Right ventricle myocardium superior (tissue), 1 donor: Measurements from ENCODE around the gene MUC20. TPM values are rescaled to one million over a fixed set of nuclear protein-coding genes. Genes with fewer than 3 reads are reported as not detected.
"Not testable (repeated sequence)": the region's sequence is repeated elsewhere in the genome, so short reads cannot be mapped to it uniquely, and the experiment has no call there.

Experiments
- ATAC-seq: fragments of 200-7000 bp; cut with Tn5 transposase; one replicate; pipeline ENCODE4 v1.9.1; 2020; ENCODE audit warnings: mild to moderate bottlenecking; ENCODE audit not compliant: poor library complexity
- DNase-seq: peaks from one replicate; pipeline ENCODE4 v3.0.0-alpha.2; 2020
- intact Hi-C: fragments of 100-400 bp; cut with DNase I; formaldehyde crosslinking; loops from one replicate; pipeline ENCODE4 v1.11.2; 2022
- total RNA-seq: library from RNA; stranded (reverse); fragmentation: NEBNext Ultra II Directional; extraction: Animal tissue kit (Norgen Biotek cat#: 25700); gene quantifications from one replicate; pipeline ENCODE4 v1.2.1, GENCODE V29; 2021
- donor health status: DM: no; HTN: yes; CAD: no; lungs with severe emphysema.

MUC20 gene
- total RNA-seq, 1 donor from 2014 or later, result 5.4 TPM

- DNase-seq (no peak), ATAC-seq (peak; percentile 7)
- intact Hi-C loops, result no loop called here
These were observed 40.4 kb downstream of the MUC20 start for GRCh38 chr3:195761123-195761566.

GRCh38 chr3:195761567-195762248 is 40.9 kb downstream of the MUC20 start:
- intact Hi-C loops, result no loop called here
- DNase-seq, result no peak
- no peak for ATAC-seq

GRCh38 chr3:195762249-195762585 is 41.4 kb downstream of the MUC20 start:
- DNase-seq (no peak), ATAC-seq (no peak)
- intact Hi-C loops, result no loop called here

GRCh38 chr3:195762611-195763010 is 41.8 kb downstream of the MUC20 start:
- intact Hi-C loops, result no loop called here
- no peak for ATAC-seq
- DNase-seq, result no peak

GRCh38 chr3:195763076-195763830 is 42.5 kb downstream of the MUC20 start:
- DNase-seq (peak; percentile 8), ATAC-seq (no peak)
- intact Hi-C loops, result no loop called here

GRCh38 chr3:195763843-195764825 is 43.4 kb downstream of the MUC20 start:
- ATAC-seq (no peak), DNase-seq (peak; percentile 29)
- intact Hi-C loops, result no loop called here

DNA sequence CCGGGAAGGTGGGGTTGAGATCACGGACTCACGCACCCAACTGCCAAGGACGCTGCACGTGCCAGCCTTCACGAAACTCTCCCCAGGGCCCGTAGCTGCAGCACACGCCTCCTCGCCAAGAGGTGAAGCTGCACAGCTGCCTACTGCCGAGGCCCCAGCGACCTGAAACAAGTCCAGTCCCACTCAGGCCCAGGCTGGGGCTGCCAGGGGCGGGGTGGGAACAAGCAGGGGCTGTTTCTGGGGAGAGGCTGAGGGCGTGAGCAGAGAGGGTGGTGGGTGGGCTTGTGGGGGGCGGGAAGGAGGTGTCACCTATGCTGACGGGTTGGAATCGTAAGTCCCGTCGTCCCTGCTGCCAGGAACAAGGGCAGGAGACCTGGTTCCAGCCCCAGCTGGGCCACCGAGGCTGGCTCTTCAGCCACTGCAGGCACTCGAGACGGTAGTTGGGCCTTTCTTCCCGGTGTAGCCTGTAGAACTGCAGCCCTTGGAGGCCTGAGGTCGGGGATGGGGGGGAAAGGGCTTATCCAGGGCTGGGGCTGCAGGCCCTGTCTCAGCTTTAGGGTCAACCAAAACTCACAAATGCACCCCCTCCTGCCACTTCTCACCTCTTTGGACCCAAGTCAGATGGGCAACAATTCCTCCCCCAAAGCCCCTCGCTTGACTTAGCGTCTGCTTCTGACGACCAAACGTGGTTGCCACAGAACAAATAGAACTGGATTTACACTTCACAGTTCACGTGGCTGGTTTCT is 44.4 kb downstream of the MUC20 start:
- DNase-seq, result peak; percentile 27
- no peak for ATAC-seq
- intact Hi-C loops, result no loop called here

DNA sequence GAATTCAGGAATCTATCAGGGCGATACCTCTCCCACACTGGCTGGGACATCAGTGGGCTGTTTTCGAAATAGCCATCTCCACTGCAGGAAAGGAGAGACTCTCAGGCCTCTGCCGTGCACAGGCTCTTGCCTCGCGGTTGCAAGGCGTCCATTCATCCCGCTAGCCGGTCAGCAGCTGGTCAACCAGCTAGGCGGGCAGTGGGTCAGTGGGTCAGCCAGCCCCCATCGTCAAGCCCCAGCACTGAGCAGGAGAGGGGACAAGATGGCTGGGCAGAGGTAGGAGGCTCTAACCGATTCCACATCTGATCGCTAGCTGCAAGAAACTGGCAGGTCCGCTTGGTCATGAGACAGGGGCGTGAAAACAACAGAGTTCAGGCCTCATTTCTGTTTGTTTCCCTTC is 45.9 kb downstream of the MUC20 start:
- intact Hi-C loops, result no loop called here
- DNase-seq (no peak), ATAC-seq (no peak)

DNA sequence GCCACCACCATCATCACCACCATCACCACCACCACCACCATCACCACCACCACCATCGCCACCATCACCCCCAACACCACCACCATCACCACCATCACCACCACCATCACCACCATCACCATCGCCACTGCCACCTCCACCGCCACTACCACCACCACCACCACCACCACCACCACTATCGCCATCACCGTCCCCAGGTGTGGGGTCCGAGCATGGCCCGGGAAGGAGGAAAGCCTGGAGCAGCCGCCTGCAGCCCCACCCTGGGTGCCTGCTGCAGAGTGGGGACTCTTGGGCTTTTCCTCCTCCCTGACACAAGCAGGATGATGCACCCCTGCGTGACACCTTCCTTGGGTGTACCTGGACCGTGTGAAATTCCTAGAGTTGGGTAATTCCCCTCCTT is 47.0 kb downstream of the MUC20 start:
- no peak for ATAC-seq
- intact Hi-C loops, result no loop called here

DNA sequence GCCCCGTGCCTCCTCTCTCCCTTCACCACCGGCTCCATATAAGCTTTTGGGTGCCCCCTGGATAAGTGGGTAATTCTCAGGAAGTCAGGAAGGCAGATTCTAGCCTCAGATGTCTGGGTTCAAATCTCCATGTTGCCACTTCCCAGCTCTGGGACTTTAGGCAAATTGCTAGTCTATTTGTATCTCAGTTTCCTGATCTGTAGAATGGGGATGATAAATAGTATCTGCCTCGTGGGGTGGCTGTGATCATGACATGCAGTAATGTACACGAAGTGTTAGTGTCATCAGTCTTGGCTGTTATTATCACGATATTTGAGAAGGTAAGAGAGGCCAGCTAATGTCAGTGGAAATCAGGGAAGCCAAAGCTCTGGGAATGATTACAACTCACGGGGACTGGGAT is 47.6 kb downstream of the MUC20 start:
- intact Hi-C loops, result no loop called here
- DNase-seq (no peak), ATAC-seq (no peak)

More for the DNA sequence above, 47.0 kb downstream of the MUC20 start:
- no peak for DNase-seq

GRCh38 chr3:195768831-195769303 is 48.1 kb downstream of the MUC20 start:
- DNase-seq (no peak), ATAC-seq (no peak)
- intact Hi-C loops, result no loop called here

DNA sequence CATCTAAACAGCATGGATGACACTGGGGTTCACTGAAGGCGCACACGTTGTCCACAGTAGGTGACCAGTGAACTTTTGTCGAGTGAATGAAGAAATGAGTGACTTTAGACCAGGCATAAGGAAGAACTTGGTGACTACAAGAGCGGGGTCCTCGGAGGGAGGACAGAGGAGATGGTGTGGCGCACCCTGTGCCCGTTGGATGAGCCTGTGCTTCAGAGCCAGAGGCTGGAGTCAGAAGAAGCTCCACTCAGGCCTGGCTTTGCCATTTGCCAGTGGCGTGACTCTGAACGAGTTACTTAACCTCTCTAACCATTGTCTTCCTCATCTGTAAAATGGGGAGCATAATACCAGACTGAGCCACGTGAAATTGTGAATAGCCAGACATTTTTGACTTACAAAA is 48.8 kb downstream of the MUC20 start:
- DNase-seq, result no peak

GRCh38 chr3:195770081-195770840 is 49.5 kb downstream of the MUC20 start:
- intact Hi-C loops, result no loop called here
- DNase-seq (peak; percentile 13), ATAC-seq (no peak)

More for the DNA sequence above, 48.8 kb downstream of the MUC20 start:
- ATAC-seq, result no peak
- intact Hi-C loops, result no loop called here

DNA sequence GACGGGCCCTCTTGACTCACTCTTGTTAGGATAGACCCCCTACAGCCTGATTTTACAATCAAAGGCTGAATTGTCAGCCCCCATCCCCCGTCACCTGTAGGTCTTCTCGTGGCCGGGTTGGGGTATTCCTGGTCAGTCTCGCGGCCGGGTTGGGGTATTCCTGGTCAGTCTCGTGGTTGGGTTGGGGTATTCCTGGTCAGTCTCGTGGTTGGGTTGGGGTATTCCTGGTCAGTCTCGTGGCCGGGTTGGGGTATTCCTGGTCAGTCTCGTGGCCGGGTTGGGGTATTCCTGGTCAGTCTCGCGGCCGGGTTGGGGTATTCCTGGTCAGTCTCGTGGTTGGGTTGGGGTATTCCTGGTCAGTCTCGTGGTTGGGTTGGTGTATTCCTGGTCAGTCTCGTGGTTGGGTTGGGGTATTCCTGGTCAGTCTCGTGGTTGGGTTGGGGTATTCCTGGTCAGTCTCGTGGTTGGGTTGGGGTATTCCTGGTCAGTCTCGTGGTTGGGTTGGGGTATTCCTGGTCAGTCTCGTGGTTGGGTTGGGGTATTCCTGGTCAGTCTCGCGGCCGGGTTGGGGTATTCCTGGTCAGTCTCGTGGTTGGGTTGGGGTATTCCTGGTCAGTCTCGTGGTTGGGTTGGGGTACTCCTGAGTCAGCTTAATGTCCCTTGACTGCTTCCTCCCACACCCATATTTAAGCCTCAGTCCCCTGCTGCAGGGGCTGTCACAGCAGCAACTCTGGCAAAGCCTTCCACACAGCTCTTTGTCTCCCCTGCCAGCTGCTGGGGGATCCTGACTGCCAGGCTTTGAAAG is 50.3 kb downstream of the MUC20 start:
- not testable (repeated sequence) for ATAC-seq, DNase-seq

DNA sequence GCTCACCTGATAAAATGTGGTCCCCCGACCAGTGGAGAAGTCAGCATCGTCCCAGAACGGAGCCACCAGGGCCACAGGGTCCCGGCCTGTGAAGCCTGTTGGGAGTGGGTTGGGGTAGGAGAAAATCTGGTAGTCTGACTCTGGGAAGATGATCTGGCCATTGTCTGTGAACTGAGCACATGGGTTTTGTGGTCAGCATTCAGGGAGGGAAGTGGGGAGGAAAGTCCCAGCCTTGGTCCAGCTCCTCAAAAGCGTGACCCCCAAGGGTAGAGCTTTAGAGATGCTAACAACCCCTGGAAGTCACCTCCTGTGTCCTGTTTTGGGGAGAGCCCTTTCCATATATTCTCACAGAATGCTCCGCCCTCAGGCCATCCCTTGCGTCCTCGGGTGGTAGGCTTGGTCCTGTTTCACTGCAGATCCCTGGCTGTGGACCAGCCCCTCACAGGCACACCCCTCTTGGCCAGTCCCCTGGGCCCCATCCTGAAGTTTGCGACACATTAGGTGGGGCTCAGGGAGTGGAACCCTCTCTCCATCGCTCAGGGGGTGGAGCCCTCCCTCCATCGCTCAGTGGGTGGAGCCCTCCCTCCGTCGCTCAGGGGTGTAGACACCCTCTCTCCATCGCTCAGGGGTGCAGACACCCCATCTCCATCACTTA is 51.0 kb downstream of the MUC20 start:
- DNase-seq, result no peak

More for the DNA sequence above, 50.3 kb downstream of the MUC20 start:
- intact Hi-C loops, result not testable (repeated sequence)

DNA sequence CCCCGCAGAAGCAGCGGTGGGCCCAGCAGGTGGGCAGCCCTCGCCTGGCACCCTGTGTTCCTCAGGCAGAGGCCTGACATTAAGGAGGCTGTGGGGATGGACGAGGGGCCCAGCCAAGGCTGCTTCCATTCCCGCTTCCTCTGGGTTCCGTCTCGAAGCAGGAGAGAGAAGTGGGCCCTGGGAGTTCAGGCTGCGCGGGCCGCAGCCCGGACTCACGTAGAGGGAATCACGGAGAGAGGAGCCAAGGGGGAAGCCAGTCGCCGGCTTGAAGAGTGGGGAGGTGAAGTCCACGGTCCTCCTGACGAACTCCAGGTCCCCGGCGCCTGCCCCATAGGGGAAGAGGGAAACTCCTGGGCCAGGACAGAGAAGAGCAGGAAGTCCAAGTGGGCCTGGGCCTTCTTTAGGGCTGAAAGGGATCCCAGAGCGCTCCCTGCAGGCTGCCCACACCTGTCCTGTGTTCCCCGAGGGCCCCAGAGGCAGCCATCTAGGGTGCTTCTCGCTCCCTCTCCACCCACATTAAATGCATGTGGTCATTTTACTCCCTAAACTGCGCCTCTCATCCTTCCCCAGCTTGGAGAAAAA is 53.3 kb downstream of the MUC20 start:
- intact Hi-C loops, result no loop called here
- ATAC-seq (no peak), DNase-seq (no peak)

More for the DNA sequence above, 51.0 kb downstream of the MUC20 start:
- ATAC-seq, result no peak
- intact Hi-C loops, result no loop called here
